ENCODE measurements around the gene MIX23. TPM values are rescaled to one million over a fixed set of nuclear protein-coding genes. Genes with fewer than 3 reads are reported as not detected.

Gene MIX23
- total RNA-seq, 1 donor from 2014 or later, result 19.6 TPM

DNA sequence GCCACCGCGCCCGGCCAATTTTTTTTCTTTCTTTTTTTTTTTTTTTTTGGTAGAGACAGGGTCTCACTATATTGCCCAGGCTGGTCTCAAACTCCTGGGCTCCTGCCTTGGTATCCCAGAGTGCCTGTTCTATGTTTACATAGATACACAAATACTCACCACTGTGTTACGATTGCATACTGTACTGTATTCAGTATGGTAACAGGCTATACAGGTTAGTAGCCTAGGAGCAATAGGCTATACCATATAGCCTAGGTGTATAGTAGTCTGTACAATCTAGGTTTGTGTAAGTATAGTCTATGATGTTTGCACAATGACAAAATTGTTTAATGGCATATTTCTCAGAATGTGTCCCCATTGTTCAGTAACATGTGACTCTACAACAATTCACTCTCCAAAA lies 31.4 kb downstream of the MIX23 start:
- Mint-ChIP-seq H3K4me3 (ENCODE audit: unreplicated experiment) (no peak overlapping the region), H3K4me1 (ENCODE audit: low read depth) (peaks cover 3% of the 10 kb centered on the region), H3K9me3 (ENCODE audit: low read depth) (peaks cover 11% of the 10 kb centered on the region), H3K36me3 (ENCODE audit: low read depth) (no peaks in the 10 kb centered on the region), H3K27me3 (ENCODE audit: low read depth) (no peaks in the 10 kb centered on the region), H3K27ac (ENCODE audit: unreplicated experiment) (no peak overlapping the region)
- no peak for TF ChIP-seq CTCF (IDR thresholded peaks at IDR 0.05)
- no peak for DNase-seq (ENCODE audit: low spot score)

DNA sequence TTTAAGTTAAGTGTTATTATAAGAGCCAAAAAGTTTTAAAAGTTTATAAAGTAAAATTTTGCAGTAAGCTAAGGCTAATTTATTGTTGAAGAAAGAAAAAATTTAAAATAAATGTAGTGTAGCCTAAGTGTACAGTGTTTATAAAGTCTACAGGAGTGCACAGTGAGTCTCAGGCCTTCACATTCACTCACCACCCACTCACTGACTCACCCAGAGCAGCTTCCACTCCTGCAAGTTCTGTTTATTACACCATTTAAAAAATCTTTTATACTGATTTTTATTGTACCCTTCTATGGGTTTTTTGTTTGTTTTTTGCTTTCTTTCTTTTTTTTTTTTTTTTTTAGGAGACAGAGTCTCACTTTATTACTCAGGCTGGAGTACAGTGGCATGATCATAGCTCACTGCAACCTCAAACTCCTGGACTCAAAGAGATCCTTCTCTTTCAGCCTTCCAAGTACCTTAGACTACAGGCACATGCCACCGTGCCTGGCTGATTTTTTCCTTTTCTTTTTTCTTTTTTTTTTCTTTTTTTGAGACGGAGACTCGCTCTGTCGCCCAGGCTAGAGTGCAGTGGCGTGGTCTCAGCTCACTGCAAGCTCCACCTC lies 32.1 kb downstream of the MIX23 start:
- TF ChIP-seq CTCF (IDR thresholded peaks at IDR 0.05), result no peak
- no peak overlapping the region for H3K27ac Mint-ChIP-seq (ENCODE audit: unreplicated experiment)
- DNase-seq (ENCODE audit: low spot score), result no peak
- peaks cover 3% of the 10 kb centered on the region for H3K4me1 Mint-ChIP-seq (ENCODE audit: low read depth)
- no peak overlapping the region for H3K4me3 Mint-ChIP-seq (ENCODE audit: unreplicated experiment)
- H3K27me3 Mint-ChIP-seq (ENCODE audit: low read depth), result no peaks in the 10 kb centered on the region
- H3K9me3 Mint-ChIP-seq (ENCODE audit: low read depth), result peaks cover 11% of the 10 kb centered on the region
- H3K36me3 Mint-ChIP-seq (ENCODE audit: low read depth), result no peaks in the 10 kb centered on the region

- Mint-ChIP-seq H3K4me3 (ENCODE audit: unreplicated experiment) (no peak overlapping the region), H3K27ac (ENCODE audit: unreplicated experiment) (no peak overlapping the region), H3K36me3 (ENCODE audit: low read depth) (no peaks in the 10 kb centered on the region), H3K4me1 (ENCODE audit: low read depth) (peaks cover 3% of the 10 kb centered on the region), H3K27me3 (ENCODE audit: low read depth) (no peaks in the 10 kb centered on the region), H3K9me3 (ENCODE audit: low read depth) (peaks cover 11% of the 10 kb centered on the region)
- TF ChIP-seq CTCF (IDR thresholded peaks at IDR 0.05), result no peak
- no peak for DNase-seq (ENCODE audit: low spot score)
These were observed 33.9 kb downstream of the MIX23 start for GRCh38 chr3:122349171-122349570.

DNA sequence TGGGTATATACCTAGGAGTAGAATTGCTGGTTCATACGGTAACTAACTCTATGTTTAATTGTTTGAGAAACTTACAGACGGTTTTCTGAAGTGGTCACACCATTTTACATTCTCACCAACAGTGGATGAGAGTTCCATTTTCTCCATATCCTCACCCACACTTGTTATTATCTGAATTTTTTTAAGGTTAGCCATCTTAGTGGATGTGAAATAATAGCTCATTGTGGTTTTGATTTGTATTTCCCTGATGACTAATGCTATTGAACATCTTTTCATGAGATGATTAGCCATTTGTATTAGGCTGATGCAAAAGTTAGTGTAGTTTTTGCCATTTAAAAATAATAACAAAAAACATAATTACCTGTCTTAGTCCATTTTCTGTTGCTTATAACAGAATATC lies 39.4 kb downstream of the MIX23 start:
- DNase-seq (ENCODE audit: low spot score), result no peak
- Mint-ChIP-seq H3K4me3 (ENCODE audit: unreplicated experiment) (no peak overlapping the region), H3K36me3 (ENCODE audit: low read depth) (no peaks in the 10 kb centered on the region), H3K27ac (ENCODE audit: unreplicated experiment) (no peak overlapping the region), H3K9me3 (ENCODE audit: low read depth) (peaks cover 21% of the 10 kb centered on the region), H3K27me3 (ENCODE audit: low read depth) (peaks cover 6% of the 10 kb centered on the region), H3K4me1 (ENCODE audit: low read depth) (no peaks in the 10 kb centered on the region)
- TF ChIP-seq CTCF (IDR thresholded peaks at IDR 0.05), result no peak

DNA sequence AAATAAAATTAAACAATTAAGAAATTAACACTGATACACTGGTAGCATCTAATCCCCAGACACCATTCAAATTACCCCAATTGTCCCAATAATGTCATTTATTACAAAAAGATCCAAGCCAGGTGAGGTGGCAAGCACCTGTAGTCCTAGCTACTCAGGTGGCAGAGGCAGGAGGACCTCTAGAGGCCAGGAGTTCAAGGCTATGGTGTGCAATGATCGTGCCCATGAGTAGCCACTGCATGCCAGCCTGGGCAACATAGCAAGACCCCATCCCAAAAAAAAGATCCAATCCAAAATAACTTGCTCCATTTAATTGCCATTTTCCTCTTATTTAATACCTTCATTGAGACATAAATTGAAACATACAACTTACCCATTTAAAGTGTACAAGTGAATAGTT lies 40.2 kb downstream of the MIX23 start:
- H3K27me3 Mint-ChIP-seq (ENCODE audit: low read depth), result peaks cover 6% of the 10 kb centered on the region
- H3K4me1 Mint-ChIP-seq (ENCODE audit: low read depth), result no peaks in the 10 kb centered on the region
- H3K9me3 Mint-ChIP-seq (ENCODE audit: low read depth), result peaks cover 18% of the 10 kb centered on the region
- DNase-seq (ENCODE audit: low spot score), result no peak
- no peaks in the 10 kb centered on the region for H3K36me3 Mint-ChIP-seq (ENCODE audit: low read depth)
- no peak overlapping the region for H3K27ac Mint-ChIP-seq (ENCODE audit: unreplicated experiment)
- H3K4me3 Mint-ChIP-seq (ENCODE audit: unreplicated experiment), result no peak overlapping the region
- no peak for TF ChIP-seq CTCF (IDR thresholded peaks at IDR 0.05)

All from chondrocyte (in vitro differentiated cells).